NCI-H2196 treated with DMSO at 0.1 percent for 48 hours (cell line): ENCODE measurements around the gene ATP11A.
"Not testable (repeated sequence)": the region's sequence is repeated elsewhere in the genome, so short reads cannot be mapped to it uniquely, and the experiment has no call there.

Source experiments
- DNase-seq: peaks from one replicate; lab custom pipeline; 2025; ENCODE audit not compliant: unreplicated experiment; lab: John Stamatoyannopoulos, UW

Gene ATP11A

DNA sequence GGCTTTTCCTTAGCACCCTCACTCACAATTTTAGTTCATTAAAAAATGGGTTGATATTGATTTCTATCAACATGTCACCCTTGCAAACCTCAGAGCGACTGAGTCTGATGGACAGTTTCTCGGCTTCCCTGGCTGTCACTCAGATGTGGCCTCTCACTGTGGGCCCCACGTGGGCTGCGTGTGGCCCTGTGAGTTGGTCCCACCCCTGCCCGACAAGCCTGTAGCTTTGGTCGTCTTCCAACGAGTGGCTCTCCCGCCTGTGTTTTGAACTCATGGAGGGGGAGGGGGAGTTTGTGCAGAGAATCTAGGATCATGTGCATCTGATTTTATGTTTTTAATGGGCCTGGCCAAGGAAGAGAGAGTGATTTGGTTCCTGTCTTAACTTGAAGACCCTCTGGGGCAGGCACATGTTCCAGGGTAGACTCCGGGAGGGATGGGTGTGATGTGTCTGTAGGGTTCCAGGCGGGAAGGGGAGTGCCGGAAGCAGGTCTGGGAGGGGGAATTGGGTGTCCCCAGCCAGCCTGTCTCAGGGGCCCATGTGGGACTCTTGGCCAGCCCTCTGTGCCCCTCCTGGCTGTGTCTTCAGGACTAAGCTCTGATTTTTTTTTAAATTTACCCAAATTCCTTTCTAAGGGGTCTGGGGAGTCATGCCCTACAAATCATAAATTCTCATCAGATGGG, 18.9 kb downstream of the ATP11A start:
- DNase-seq: no peak

DNA sequence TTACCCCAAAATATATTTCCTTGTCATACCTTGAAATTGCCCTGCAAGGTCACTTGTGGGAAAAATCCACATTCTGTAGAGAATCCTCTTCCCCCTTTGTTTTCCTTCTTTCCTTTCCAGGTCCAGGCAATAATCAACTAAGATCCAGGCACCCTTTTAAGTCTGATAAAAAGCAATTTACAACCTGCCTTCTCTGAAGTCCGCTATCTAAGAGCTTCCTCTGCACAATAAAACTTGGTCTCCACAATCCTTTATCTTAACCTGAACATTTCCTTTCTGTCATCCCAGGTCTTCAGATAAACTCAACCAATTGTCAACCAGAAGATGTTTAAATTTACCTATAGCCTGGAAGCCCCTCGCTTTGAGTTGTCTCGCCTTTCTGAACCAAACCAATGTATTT, 19.5 kb downstream of the ATP11A start:
- not testable (repeated sequence) for DNase-seq

DNA sequence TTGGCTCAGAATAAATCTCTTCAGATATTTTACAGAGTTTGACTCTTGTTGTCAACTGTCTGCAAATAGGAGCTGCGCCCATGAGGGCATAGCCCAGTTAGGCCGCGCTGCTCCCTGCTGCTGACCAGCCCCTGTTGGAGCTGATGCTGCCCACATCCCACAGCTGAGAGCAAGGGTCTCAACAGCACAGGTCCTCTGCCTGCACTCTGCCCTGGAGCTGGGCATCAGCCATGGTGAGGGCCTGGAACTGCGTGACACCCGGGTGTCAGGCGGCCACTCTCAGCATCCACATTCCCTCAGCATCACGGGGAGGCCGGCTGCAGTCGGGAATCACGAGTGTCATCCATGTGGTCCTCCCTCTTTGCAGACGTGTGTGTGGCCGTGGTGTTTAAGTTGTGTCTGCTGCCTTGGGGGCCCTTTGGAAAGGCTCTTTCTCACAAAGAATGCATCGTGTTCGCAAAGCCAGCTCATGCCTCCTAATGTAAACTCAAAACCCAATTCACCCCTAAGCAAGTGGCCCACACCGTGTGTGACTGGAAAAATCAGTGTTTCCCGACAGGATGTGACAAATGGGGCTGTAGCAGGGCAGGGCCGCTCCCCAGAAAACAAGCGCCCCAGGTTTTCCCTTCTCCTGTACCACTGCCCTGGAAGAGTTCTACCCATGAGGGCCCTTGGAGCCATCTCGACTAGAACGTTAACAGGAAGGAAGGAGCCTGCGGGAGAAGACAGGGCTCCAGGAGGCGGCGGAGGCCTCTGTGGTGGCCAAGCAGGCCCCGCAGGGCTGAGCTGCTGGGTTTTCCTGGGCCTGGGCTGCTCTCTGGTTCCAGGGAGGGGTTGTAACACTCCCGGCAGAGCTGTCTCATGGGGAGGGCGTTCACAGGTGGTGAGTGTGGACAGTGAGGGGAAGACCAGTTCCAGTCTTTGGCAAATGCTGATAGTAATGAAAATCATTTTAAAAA, 20.3 kb downstream of the ATP11A start:
- no peak for DNase-seq

DNA sequence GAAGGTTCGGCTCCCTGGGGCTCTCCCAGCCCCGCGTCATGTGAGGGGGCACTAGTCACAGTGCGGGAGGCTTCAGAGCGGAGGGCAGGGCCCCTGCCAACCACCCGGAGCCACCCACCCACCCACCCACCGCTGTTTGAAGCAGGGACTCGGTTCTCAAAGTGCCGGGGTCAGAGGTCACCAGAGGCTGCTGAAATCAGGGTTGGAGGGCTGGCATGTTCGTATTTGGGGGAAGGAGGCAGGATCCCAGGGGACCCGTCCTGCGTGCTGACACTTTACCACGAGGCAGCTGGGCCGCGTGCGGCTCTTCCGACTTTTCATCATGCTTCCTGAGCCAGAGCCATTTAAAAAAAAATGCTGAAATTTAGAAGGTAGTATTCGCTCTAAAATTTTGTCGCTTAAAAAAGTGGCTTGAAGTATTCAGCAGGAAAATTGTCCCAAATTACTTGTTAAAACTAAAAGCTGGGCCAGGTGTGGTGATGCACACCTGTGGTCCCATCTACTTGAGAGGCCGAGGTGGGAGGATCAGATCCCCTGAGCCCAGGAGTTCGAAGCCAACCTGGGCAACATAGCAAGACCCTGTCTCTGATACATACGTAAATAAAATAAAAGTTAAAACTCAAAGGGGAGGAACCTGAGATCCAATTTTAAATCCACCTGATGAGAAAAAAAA, 21.2 kb downstream of the ATP11A start:
- DNase-seq: no peak

DNA sequence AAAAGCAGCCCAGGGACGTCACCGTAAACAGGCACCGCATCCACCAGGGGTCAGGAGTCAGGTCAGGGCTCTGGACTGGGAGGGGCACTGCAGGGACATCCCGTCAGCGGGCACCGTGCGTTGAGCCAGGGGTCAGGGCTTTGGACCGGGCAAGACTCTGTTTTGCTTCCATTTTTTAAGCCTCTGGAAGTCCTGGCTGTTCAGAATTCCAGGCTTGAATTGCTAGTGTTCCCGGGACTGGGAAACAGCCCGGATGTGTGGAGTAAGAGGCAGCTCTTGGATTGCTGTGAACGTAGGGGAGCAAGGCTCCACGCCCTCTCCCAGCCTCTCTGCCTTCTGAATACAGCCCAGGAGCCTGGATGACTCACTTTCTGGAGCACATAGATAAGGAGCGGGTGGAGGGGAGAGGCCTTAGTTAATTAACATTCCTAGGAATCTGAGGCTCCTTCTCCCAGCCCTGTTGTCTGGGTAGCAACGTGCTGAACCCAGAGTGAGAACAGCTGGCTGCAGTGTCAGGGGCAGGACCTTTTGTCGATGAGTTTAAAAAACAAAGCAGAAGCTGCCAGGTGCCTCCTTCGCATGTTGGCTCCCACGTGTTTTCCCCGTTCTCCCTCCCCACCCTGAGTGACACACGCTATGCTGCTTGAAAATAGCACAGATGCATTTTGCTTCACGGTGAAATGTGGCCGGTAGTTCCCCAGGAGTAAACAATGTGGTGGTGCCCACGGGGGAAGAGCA, 21.9 kb downstream of the ATP11A start:
- no peak for DNase-seq

DNA sequence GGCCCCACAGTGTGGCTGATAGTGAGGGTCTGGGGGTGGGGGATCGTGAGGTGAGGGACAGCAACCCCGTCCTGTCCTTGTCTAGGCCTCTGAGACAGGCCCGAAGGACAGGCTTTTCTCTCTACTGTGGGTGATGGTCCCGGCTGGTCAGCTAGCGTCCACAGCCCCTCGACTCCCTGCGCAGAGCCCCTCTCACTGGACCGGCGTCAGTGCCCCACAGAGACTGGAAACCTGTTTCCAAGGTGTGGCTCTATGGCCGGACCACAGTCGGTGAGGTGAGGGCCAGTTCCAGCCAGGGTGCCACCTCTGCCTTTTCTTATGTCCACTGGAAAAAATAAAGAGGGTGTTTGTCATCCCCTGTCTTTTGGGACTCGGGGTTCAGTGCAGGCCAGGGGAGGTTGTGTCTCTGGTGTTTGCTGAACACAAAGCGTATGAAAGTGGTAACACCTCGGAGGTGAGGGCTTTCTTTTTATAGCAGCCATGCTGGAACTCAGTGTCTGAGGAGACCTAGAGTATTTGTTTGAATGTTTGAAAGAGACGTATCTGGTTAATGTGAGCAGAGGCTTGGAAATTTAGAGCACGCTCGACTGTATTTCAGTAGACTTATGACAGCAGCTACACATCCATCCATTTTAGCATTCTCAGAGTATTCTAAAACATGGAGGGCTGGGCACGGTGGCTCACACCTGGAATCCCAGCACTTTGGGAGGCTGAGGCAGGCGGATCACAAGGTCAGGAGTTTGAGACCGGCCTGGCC, 22.8 kb downstream of the ATP11A start:
- DNase-seq: no peak

DNA sequence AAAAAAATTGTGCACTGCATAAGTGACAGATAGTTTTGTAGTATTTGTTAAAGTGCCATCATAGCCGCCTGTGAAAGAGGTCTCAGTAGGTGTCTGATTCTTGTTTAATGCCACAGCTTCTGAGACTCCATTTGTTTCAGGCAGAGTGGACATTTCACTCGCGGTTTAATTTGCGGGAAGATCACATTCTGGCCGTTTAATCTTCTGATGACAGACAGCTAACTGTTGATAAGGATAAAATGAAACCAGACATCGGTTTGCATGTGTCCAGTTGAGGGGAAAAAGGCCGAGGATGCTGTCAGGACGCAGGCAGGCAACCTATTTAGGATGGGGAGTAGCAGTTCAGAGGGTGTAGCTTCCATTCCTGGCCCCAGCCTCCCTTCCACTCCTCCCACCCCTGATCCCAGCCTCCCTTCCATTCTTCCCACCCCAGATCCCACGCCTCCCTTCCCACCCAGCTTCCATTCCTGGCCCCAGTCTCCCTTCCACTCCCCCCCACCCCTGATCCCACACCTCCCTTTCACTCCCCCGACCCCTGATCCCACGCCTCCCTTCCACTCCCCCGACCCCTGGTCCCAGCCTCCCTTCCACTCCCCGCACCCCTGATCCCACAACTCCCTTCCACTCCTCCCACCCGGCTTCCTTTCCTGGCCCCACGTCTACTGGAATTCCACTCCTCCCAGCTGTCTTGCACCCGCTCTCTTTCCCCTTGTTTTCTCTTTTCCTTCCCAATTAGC, 23.8 kb downstream of the ATP11A start:
- DNase-seq: no peak

DNA sequence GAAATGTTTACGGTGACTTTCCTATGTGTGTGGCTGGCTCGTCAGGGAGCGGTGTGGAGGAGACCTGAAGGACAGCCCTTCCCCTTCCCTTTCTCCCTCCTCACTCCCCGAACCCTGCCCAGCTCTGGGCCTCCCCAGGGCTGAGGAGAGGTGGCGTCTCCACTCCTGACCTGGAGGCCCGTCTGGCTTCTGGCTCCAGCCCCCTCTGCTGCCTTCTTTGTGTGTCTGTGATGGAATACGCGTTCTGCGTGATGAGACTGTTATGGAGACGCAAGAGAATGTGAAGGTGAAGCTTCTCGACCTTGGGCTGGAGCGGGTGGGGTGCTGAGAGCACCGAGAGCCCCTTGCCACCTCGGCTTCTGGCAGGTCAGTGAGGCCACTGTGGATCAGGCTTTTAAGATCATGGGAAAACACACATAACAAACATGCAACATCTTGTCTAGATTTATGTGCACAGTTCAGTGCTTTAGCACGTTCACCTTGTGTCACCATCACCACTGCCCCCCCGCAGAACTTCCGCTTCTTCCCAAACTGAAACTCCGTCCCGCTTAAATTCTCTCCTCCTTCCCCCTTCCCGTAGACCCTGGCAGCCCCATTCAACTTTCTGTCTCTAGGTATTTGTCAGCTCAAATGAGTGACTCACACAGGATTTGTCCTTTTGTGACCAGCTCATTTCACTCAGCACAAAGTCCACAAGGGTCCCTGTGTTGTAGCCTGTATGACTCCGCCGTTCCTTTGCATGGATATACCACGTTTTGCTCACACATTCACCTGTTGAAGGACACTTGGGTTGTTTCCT, 24.7 kb downstream of the ATP11A start:
- DNase-seq: no peak

DNA sequence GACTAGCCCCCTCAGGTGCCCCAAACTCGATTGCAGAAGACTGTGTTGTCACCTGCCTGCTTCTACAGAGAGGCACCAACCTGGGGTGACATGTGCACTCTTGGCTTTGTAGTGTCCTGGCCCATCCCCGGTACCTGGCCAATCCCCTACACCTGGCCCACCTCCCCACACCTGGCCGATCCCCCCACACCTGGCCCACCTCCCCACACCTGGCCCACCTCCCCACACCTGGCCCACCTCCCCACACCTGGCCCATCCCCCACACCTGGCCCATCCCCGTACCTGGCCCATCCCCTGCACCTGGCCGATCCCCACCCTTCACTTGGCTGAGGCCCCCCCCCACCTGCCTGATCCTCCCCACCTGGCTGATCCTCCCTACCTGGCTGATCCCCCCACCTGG, 25.4 kb downstream of the ATP11A start:
- no peak for DNase-seq

DNA sequence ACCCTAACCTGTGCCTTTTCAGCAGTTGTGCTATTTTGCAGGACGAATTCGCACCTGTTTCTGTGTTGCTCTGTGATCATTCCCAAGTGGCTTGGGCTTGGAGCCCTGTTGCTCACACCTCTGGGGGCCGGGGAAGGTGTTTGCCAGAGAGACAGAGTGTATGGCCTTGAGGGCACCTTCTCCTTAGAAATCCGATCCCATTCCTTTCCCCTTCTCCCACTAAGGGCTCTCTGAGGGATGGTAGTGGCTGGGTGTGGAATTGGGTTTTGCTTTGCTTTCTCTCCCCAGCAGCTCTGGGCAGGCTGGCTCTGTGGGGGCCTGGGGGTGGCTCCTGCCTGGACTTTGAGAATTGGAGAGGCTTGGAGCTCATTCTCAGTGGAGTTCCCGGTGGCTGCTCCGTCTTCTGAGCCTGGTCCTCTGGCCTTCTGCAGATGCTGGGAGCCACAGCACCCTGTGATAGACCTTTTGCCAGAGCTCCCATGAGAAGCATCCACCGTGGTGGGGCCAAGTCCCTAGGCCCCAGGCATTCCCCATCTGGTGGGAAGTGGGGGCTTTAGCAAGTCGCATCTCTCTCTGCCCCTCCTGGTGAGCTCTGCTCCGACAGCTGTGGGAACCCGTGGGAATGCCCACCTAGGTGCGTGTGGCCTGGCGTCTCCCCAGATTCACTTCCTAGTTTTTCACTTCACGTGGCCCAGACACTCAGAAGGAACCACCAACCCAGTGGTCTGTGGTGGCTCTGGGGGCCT, 26.1 kb downstream of the ATP11A start:
- DNase-seq: no peak

DNA sequence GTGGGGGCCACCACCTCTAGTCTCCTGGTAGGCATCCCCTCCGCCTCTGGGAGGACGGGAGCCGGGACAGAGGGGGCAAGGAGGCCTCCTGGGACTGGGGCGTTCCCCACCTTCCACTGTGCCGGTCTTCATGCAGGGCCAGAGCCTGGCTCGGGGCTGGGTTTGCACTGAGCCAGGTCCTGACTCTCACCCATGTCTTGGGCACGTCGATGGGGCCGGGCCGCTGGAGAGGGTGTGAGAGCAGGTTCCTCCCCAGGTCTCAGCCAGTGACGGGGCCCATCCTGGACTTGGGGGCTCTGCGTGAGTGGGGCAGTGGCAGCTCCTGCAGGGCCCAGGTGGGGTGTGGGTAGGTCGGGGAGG, 26.6 kb downstream of the ATP11A start:
- no peak for DNase-seq

DNA sequence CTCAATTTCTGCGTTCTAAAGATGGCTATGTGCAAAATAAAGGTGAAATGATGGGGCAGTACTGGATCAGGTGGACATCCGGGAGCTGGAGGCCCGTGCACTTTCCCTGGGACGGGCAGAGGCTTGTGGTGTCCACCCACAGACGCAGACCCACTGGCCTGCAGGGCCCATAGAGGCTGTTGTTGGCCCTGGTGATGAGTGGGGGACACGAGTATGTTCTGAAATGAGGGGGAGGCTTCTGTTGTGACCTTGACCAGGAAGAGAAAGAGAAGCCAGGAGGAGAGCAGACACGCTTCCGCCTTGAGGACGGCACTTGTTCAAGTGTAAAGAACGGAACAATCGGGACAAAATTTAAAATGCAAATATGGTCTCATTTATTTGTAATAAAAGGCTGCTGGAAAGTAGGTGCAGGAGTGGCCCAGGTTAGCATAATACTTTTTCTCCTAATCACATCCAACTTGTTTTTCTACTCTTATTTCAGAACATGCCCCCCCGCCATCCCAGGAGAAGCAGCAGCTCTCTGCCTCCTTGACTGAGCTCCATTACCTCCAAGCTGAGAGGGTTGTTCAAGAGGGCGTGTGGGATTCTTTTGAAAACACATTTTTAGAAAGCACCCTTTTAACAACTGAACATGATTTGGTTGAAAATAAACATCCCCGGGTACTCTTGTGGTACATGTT, 27.1 kb downstream of the ATP11A start:
- DNase-seq: no peak

DNA sequence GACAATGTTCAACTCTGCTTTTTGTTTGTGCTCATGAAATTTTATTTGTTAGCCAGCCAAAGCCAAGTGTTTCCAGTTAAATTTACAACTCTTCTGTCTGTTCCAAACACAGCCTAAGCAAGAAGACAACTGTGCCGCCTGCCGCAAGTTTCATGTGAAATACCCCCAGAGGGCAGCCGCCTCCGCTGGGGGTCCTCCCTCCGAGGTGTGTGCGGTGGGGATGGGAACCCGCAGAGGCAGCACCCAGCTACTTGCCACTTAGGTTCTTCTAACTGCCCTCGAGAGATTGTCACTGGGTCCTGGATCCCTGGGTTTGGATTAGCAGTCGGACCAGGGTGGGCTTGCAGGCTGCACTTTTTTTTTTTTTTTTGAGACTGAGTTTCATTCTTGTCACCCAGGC, 28.5 kb downstream of the ATP11A start:
- no peak for DNase-seq

DNA sequence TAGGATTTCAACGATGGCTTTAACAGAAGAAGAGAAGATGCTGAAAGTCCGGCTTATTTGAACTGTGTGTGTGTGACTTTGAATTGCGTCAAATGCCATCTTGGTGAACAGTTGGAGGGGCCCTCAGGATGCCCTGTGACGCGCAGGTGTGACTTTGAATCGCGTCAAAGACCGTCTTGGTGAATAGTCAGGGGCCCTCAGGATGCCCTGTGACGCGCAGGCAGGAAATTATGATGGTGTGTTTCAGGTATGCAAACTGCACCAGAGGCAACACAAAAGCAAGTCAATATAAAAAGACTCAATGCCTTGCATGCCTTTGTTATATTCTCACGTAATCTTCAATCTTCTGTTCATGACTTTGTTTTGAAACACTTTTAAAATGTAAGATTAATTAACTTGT, 29.2 kb downstream of the ATP11A start:
- no peak for DNase-seq

DNA sequence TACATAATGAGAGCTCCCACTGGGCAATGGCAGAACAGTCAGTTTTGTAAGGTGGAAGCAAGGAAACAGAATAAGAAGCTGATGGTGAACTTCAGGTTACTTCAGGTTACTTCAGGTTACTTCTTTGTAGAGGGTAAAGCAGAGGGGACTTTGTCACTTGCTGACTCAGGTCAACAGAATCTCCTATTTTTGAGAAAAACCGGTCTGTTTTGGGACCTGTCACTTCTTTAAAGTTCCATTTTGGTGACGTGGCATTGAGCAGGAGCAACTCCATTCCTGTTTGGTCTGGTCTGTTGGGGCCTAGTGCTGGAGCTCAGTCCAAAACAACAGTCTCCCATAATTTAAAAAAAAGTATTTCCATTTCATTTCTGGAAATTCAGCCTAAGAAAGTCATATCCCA, 29.7 kb downstream of the ATP11A start:
- no peak for DNase-seq

DNA sequence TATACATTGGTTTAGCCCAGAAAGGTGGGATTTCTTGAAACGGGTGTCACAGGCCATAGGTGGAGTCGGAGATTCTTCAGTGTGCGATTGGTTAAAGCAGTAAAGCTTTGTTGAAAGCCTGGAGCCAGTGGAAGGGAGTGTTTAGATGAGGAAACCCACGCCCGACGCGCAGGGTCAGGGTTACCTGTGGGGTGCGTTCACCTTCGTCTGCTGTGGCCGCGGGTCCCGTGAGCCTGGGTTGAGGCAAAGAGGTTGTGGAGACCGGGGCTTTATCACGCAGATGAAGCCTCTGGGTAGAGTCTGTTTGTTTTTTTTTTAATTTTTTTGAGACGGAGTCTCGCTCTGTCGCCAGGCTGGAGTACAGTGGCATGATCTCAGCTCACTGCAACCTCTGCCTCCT, 30.4 kb downstream of the ATP11A start:
- no peak for DNase-seq

DNA sequence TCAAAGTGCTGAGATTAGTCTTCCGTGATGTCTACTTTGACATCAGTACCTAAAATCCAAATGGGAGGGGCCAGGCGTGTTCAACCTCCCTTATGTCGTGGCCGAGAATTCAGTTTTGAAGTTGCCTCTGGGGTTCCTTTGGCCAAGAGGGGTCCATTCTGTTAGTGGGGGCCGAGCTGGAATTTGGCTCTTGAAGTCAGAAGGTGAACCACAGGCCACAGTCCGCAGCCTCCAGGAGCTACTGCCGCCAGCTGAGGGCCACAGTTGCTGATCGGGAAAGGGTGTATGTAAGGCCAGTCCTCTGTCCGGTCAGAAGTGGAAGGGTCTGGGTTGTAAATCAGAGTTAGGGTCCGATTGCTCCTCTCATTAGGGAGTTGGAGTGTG, 31.0 kb downstream of the ATP11A start:
- DNase-seq: no peak
